CD14-positive monocyte (primary cell): ENCODE measurements around the gene SULT1C3. TPM values are rescaled to one million over a fixed set of nuclear protein-coding genes. Genes with fewer than 3 reads are reported as not detected.

ENCODE experiments used
- DNase-seq, 3 donors: peaks; one replicate each; pipeline ENCODE4 v3.0.0-alpha.2; 2011 to 2022
- H2AFZ ChIP-seq: 2 replicates; pipeline ENCODE4 v1.6.0; 2012; ENCODE audit warnings: mild to moderate bottlenecking, low read depth, low read length, inconsistent platforms; ENCODE audit not compliant: insufficient read depth, poor library complexity, severe bottlenecking
- H3K27ac ChIP-seq, 2 donors: 1 replicate in 1 of 2; 2 replicates in 1 of 2; pipeline ENCODE4 v1.5.1; 2012 to 2013; ENCODE audit warnings: low read length in 2 of 2, control low read depth in 1 of 2, inconsistent platforms in 1 of 2, low read depth in 1 of 2, mild to moderate bottlenecking in 1 of 2
- H3K27me3 ChIP-seq, 2 donors: one replicate each; pipeline versions ENCODE4 v1.6.0 to v1.6.1; 2011 to 2013; ENCODE audit warnings: low read length in 2 of 2; ENCODE audit not compliant: control insufficient read depth in 2 of 2, insufficient read depth in 2 of 2
- H3K36me3 ChIP-seq, 2 donors: replicated peaks in 1 of 2; 1 replicate in 1 of 2; 2 replicates in 1 of 2; pipeline versions ENCODE4 v1.5.1 to v1.6.1; 2012 to 2013; ENCODE audit warnings: low read length in 2 of 2, control low read depth in 1 of 2, inconsistent platforms in 1 of 2, mild to moderate bottlenecking in 1 of 2; ENCODE audit not compliant: insufficient read depth in 2 of 2, control insufficient read depth in 1 of 2
- H3K4me1 ChIP-seq, 2 donors: 1 replicate in 1 of 2; 2 replicates in 1 of 2; pipeline versions ENCODE4 v1.5.1 to v1.6.1; 2012 to 2013; ENCODE audit warnings: low read length in 2 of 2, control low read depth in 1 of 2, inconsistent platforms in 1 of 2, mild to moderate bottlenecking in 1 of 2, moderate library complexity in 1 of 2; ENCODE audit not compliant: insufficient read depth in 2 of 2, control insufficient read depth in 1 of 2
- H3K4me2 ChIP-seq: replicated peaks from 2 replicates; pipeline ENCODE3; 2012; ENCODE audit warnings: low read length, moderate library complexity, mild to moderate bottlenecking; ENCODE audit not compliant: poor library complexity, severe bottlenecking; ENCODE audit errors: extremely low read depth
- H3K4me3 ChIP-seq, 3 experiments: fragments of 200-600 bp in 1 of 3; sonication (generic) in 1 of 3; replicated peaks in 1 of 3; 1 replicate in 2 of 3; 2 replicates in 1 of 3; pipeline ENCODE4 v1.5.1; 2011 to 2013; ENCODE audit warnings: low read length in 3 of 3, mild to moderate bottlenecking in 3 of 3, control low read depth in 2 of 3, low read depth in 2 of 3, inconsistent platforms in 1 of 3, moderate library complexity in 1 of 3
- H3K79me2 ChIP-seq: 2 replicates; pipeline ENCODE4 v1.6.0; 2012; ENCODE audit warnings: mild to moderate bottlenecking, control low read depth, inconsistent platforms, low read length, moderate library complexity; ENCODE audit not compliant: insufficient read depth
- H3K9ac ChIP-seq: 2 replicates; pipeline ENCODE4 v1.6.0; 2017; ENCODE audit warnings: low read length, mild to moderate bottlenecking; ENCODE audit not compliant: insufficient read depth, poor library complexity, severe bottlenecking
- H3K9me3 ChIP-seq, 2 donors: replicated peaks in 1 of 2; 1 replicate in 1 of 2; 2 replicates in 1 of 2; pipeline versions ENCODE4 v1.5.1 to v1.6.1; 2012 to 2013; ENCODE audit warnings: low read length in 2 of 2, control low read depth in 1 of 2; ENCODE audit not compliant: control insufficient read depth in 1 of 2, insufficient read depth in 1 of 2
- H4K20me1 ChIP-seq: 2 replicates; pipeline ENCODE4 v1.6.0; 2012; ENCODE audit warnings: mild to moderate bottlenecking, low read length, control low read depth, moderate library complexity; ENCODE audit not compliant: insufficient read depth
- H3K27ac Mint-ChIP-seq, 7 donors: one replicate each; pipeline ENCODE4 v1.8.0; 2020; ENCODE audit warnings: mild to moderate bottlenecking in 7 of 7, mixed read lengths in 7 of 7, moderate library complexity in 6 of 7, inconsistent platforms in 2 of 7
- H3K27me3 Mint-ChIP-seq, 3 donors: one replicate each; pipeline ENCODE4 v1.8.0; 2021 to 2022; ENCODE audit warnings: low read depth in 3 of 3, mild to moderate bottlenecking in 3 of 3, mixed read lengths in 3 of 3, moderate library complexity in 3 of 3, inconsistent platforms in 1 of 3
- H3K36me3 Mint-ChIP-seq, 2 donors: one replicate each; pipeline ENCODE4 v1.8.0; 2020; ENCODE audit warnings: mixed read lengths in 2 of 2, inconsistent platforms in 1 of 2, mild to moderate bottlenecking in 1 of 2
- H3K4me1 Mint-ChIP-seq: one replicate; pipeline ENCODE4 v1.8.0; 2020; ENCODE audit warnings: mild to moderate bottlenecking, mixed read lengths
- H3K4me3 Mint-ChIP-seq, 2 donors: one replicate each; pipeline ENCODE4 v1.8.0; 2020; ENCODE audit warnings: mild to moderate bottlenecking in 2 of 2, mixed read lengths in 2 of 2, moderate library complexity in 1 of 2
- H3K9me3 Mint-ChIP-seq, 7 donors: one replicate each; pipeline ENCODE4 v1.8.0; 2020 to 2022; ENCODE audit warnings: mixed read lengths in 7 of 7, mild to moderate bottlenecking in 6 of 7, moderate library complexity in 6 of 7, inconsistent platforms in 2 of 7
- WGBS: methylation state at CpG from one replicate; pipeline ENCODE4 v1.1.5; 2013; ENCODE audit warnings: missing lambda C conversion rate; ENCODE audit not compliant: insufficient coverage; 5-methylcytosine and 5-hydroxymethylcytosine counted together
- intact Hi-C, 2 donors: fragments of 100-400 bp; cut with micrococcal nuclease; formaldehyde crosslinking; loops; one replicate each; pipeline versions ENCODE4 v1.15.0 to v1.15.1; 2023
- polyA plus RNA-seq, 3 donors: library from polyadenylated mRNA; depleted of rRNA in 1 of 3; unstranded in 2 of 3; stranded (reverse) in 1 of 3; fragments of 300-500 nt in 2 of 3; fragments of >200 nt in 1 of 3; fragmentation: Illumina TruSeq in 2 of 3; gene quantifications; 1 replicate in 2 of 3; 2 replicates in 1 of 3; pipeline ENCODE4 v1.2.3, GENCODE V29; 2012 to 2021
- TF ChIP-seq, protein P1 (sequence below): fragments of 200-600 bp; IDR thresholded peaks from one replicate; pipeline ENCODE4 v1.8.0; 2022; ENCODE audit warnings: antibody characterized with exemption, mild to moderate bottlenecking

SULT1C3 gene
- polyA plus RNA-seq, 3 donors, result not detected

DNA sequence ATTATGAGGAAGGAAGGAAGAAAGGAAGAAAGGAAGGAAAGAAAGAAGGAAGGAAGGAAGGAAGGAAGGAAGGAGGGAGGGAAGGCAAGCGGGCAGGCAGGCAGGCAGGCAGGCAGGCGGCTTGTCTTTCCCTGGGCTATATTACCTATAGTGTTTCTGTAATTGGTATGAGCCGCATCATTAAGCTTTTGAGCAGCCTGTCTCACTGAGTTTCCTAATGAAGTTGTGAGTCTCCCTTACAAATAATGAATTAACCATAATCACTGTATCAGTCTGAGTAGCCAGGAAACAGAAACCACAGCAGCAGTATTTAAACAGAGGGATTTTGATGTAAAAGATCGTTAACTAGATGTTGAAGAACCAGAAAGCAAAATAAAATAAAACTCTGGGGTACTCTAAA lies 11.8 kb upstream of the SULT1C3 start:
- intact Hi-C loops, result no loop called here
- peaks cover 2% of the 10 kb centered on the region for H3K4me1 Mint-ChIP-seq
- peaks cover 0 to 2% (median 1%) of the 10 kb centered on the region in 3 donors for H3K27me3 Mint-ChIP-seq
- DNase-seq, result no peak
- Histone ChIP-seq H3K36me3 (no peaks in the 10 kb centered on the region), H3K4me2 (no peak overlapping the region), H3K9me3 (peaks cover 11 to 14% of the 10 kb centered on the region in 2 donors), H2AFZ (no peak overlapping the region), H3K79me2 (no peaks in the 10 kb centered on the region), H3K4me1 (no peaks in the 10 kb centered on the region), H3K9ac (no peak overlapping the region), H3K27me3 (no peaks in the 10 kb centered on the region), H3K27ac (no peak overlapping the region), H3K4me3 (no peak overlapping the region), H4K20me1 (no peaks in the 10 kb centered on the region)
- no peaks in the 10 kb centered on the region for H3K36me3 Mint-ChIP-seq
- TF ChIP-seq, protein P1, sequence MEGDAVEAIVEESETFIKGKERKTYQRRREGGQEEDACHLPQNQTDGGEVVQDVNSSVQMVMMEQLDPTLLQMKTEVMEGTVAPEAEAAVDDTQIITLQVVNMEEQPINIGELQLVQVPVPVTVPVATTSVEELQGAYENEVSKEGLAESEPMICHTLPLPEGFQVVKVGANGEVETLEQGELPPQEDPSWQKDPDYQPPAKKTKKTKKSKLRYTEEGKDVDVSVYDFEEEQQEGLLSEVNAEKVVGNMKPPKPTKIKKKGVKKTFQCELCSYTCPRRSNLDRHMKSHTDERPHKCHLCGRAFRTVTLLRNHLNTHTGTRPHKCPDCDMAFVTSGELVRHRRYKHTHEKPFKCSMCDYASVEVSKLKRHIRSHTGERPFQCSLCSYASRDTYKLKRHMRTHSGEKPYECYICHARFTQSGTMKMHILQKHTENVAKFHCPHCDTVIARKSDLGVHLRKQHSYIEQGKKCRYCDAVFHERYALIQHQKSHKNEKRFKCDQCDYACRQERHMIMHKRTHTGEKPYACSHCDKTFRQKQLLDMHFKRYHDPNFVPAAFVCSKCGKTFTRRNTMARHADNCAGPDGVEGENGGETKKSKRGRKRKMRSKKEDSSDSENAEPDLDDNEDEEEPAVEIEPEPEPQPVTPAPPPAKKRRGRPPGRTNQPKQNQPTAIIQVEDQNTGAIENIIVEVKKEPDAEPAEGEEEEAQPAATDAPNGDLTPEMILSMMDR, result no peak
- peaks cover 0 to 22% (median 7%) of the 10 kb centered on the region in 7 donors for H3K9me3 Mint-ChIP-seq
- no peak overlapping the region for H3K4me3 Mint-ChIP-seq
- no peak overlapping the region for H3K27ac Mint-ChIP-seq
- no CpG with 5 or more reads among the region's 4 CpGs for WGBS

DNA sequence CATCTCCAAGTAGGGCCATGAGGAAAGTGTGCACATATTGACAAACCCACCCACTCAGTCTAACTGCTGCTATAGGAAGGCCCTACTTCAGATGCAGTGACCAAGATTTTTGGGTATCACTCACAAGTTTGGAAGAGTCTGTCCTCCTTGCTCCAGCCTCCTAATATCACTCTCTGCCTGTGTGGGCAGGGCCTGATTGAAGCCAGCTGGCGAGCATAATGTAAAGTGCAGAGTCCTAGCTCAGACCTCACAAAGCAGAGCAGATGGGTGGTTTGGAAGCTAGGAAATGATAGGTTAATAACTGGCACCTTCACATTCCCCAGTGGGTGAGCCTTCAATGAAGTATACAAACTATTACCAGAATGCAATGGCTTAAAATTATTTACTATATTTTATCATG lies 11.2 kb upstream of the SULT1C3 start:
- no peak overlapping the region for H3K4me3 ChIP-seq
- no peaks in the 10 kb centered on the region for H3K4me1 ChIP-seq
- TF ChIP-seq, protein P1, result no peak
- H3K27me3 ChIP-seq, result no peaks in the 10 kb centered on the region
- Mint-ChIP-seq H3K27ac (no peak overlapping the region), H3K36me3 (no peaks in the 10 kb centered on the region), H3K27me3 (peaks cover 0 to 1% (median 0%) of the 10 kb centered on the region in 3 donors), H3K4me1 (peaks cover 2% of the 10 kb centered on the region), H3K9me3 (peaks cover 0 to 17% (median 5%) of the 10 kb centered on the region in 7 donors), H3K4me3 (no peak overlapping the region)
- no peak overlapping the region for H3K9ac ChIP-seq
- intact Hi-C loops, result no loop called here
- H4K20me1 ChIP-seq, result no peaks in the 10 kb centered on the region
- peaks cover 6 to 9% of the 10 kb centered on the region in 2 donors for H3K9me3 ChIP-seq
- no peaks in the 10 kb centered on the region for H3K79me2 ChIP-seq
- no peak overlapping the region for H3K4me2 ChIP-seq
- H2AFZ ChIP-seq, result no peak overlapping the region
- no peak overlapping the region for H3K27ac ChIP-seq
- no peak for DNase-seq
- H3K36me3 ChIP-seq, result no peaks in the 10 kb centered on the region
- no CpG with 5 or more reads among the region's 1 CpG for WGBS
